Brain (organoid and tissue), 1 donor: ENCODE results near the gene AKAP1. TPM values are rescaled to one million over a fixed set of nuclear protein-coding genes. Genes with fewer than 3 reads are reported as not detected.

Source experiments
- polyA plus RNA-seq: library from polyadenylated mRNA; stranded (reverse); fragments of 350-450 nt; fragmentation: Illumina TruSeq; extraction: RNeasy Lipid Tissue Mini Kit (QIAGEN cat#74804); gene quantifications from one replicate; pipeline ENCODE4 v1.2.3, GENCODE V29; 2015; ENCODE audit warnings: low read depth, low replicate concordance; ENCODE audit not compliant: insufficient read depth

Gene AKAP1
- polyA plus RNA-seq, 1 donor from 2014 or later: 49.3 TPM

Other genes starting within 250 kb of the AKAP1 start
- 19.1 TPM for gene TRIM25, start 171.2 kb upstream of the AKAP1 start, polyA plus RNA-seq
- gene COIL, start 124.2 kb upstream of the AKAP1 start, polyA plus RNA-seq: 15.3 TPM
- gene SCPEP1, start 107.1 kb upstream of the AKAP1 start, polyA plus RNA-seq: 113 TPM
- gene MSI2, start 171.3 kb downstream of the AKAP1 start, polyA plus RNA-seq: 79.1 TPM